Vagina (tissue), 2 donors: Measurements from ENCODE around the gene HBEGF.

Experiments
- CTCF ChIP-seq, 3 experiments: fragments of 450-650 bp in 2 of 3; fragments of 200-600 bp in 1 of 3; sonication (generic) in 1 of 3; IDR thresholded peaks; one replicate each; pipeline ENCODE4 v1.5.1; 2017 to 2019; ENCODE audit warnings: antibody characterized with exemption in 3 of 3, mild to moderate bottlenecking in 2 of 3, moderate library complexity in 2 of 3
- POLR2A ChIP-seq, 2 donors: fragments of 450-650 bp; IDR thresholded peaks; one replicate each; pipeline ENCODE4 v1.6.1; 2017; ENCODE audit warnings: antibody characterized with exemption in 2 of 2, mild to moderate bottlenecking in 2 of 2, moderate library complexity in 2 of 2

GRCh38 chr5:140287801-140288521 is 58.4 kb downstream of the HBEGF start:
- TF ChIP-seq POLR2A (IDR thresholded peaks at IDR 0.05) (no peak), CTCF (IDR thresholded peaks at IDR 0.05) (no peak)
